Activated B cell treated with CpG ODN at 0.5 μM for 24 hours (primary cell): ENCODE results near the gene C12orf60. TPM values are rescaled to one million over a fixed set of nuclear protein-coding genes. Genes with fewer than 3 reads are reported as not detected.

Source experiments
- ATAC-seq: fragments of 200-7000 bp; cut with Tn5 transposase; one replicate; pipeline ENCODE4 v1.10.0; 2021; ENCODE audit warnings: low read depth, mild to moderate bottlenecking, moderate library complexity
- CTCF ChIA-PET: fragments of 350-600 bp; sonication (Branson Sonifier 250); formaldehyde crosslinking; loops from one replicate; lab custom pipeline; 2021; ENCODE audit warnings: antibody characterized with exemption; lab: Charles Lee
- POLR2A ChIA-PET: fragments of 350-600 bp; sonication (Branson Sonifier 250); formaldehyde crosslinking; loops from one replicate; lab custom pipeline; 2021; ENCODE audit warnings: antibody characterized with exemption; lab: Charles Lee
- DNase-seq: peaks from one replicate; pipeline ENCODE4 v3.0.0; 2022
- H3K27ac Mint-ChIP-seq: one replicate; pipeline ENCODE4 v1.8.0; 2020; ENCODE audit warnings: mixed read lengths
- H3K27me3 Mint-ChIP-seq: one replicate; pipeline ENCODE4 v1.8.0; 2021; ENCODE audit warnings: mixed read lengths
- H3K36me3 Mint-ChIP-seq: one replicate; pipeline ENCODE4 v1.8.0; 2021; ENCODE audit warnings: low read depth, mixed read lengths
- H3K4me1 Mint-ChIP-seq: one replicate; pipeline ENCODE4 v1.8.0; 2021; ENCODE audit warnings: mixed read lengths
- H3K4me3 Mint-ChIP-seq: one replicate; pipeline ENCODE4 v1.8.0; 2020; ENCODE audit warnings: mild to moderate bottlenecking, mixed read lengths
- H3K9me3 Mint-ChIP-seq: one replicate; pipeline ENCODE4 v1.8.0; 2020; ENCODE audit warnings: mixed read lengths
- intact Hi-C: fragments of 100-400 bp; cut with micrococcal nuclease; formaldehyde crosslinking; loops from one replicate; pipeline ENCODE4 v1.15.1; 2024
- total RNA-seq: library from RNA; stranded (reverse); gene quantifications from 2 replicates; pipeline ENCODE4 v1.2.3, GENCODE V29; 2022
- TF ChIP-seq, protein P1 (sequence below): fragments of 200-600 bp; IDR thresholded peaks from one replicate; pipeline ENCODE4 v1.8.0; 2022; ENCODE audit warnings: antibody characterized with exemption, mild to moderate bottlenecking

C12orf60 gene
- total RNA-seq, 1 donor from 2014 or later = 0.64 TPM

DNA sequence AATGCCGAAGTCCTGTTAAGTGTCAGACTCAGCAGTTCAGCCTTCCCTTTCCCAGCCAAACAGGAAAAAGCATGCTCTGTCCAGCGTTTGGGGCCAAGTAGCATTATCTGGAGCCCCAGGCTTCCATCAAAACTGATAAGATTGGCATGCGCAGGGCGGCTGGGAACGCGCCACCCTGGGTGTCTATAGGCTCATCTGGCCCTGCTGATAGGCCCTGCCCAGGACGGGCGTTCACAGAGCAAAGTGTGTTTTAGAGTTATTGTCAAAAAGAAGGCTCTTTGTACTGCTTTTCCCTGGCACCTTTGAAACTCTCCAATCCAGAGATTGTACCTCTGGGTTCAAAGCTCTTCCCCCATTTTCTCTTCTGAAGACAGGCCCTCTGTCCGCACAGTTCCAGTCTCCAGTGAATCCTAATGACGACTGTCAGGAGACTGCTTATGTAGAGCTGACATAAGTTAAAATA lies 40.0 kb downstream of the C12orf60 start, which contains the start of gene ART4:
Gene ART4, minus strand, starts transcription at position 102 of the 463 bp plus-strand sequence. CDS start 413 bp downstream, outside the sequence.
- peaks cover 14% of the 10 kb centered on the region for H3K4me1 Mint-ChIP-seq
- ATAC-seq = no peak
- DNase-seq = no peak
- ChIA-PET CTCF (interaction anchor here (1.0 to 7.0 kb wide), 2 partner anchors 152 to 426 kb away, joined by 3 to 139 read pairs; no protein-coding TSS in a partner anchor), POLR2A (interaction anchor here (1.6 kb wide), 1 partner anchor 152 kb away, joined by 3 read pairs; no protein-coding TSS in a partner anchor)
- TF ChIP-seq, protein P1, sequence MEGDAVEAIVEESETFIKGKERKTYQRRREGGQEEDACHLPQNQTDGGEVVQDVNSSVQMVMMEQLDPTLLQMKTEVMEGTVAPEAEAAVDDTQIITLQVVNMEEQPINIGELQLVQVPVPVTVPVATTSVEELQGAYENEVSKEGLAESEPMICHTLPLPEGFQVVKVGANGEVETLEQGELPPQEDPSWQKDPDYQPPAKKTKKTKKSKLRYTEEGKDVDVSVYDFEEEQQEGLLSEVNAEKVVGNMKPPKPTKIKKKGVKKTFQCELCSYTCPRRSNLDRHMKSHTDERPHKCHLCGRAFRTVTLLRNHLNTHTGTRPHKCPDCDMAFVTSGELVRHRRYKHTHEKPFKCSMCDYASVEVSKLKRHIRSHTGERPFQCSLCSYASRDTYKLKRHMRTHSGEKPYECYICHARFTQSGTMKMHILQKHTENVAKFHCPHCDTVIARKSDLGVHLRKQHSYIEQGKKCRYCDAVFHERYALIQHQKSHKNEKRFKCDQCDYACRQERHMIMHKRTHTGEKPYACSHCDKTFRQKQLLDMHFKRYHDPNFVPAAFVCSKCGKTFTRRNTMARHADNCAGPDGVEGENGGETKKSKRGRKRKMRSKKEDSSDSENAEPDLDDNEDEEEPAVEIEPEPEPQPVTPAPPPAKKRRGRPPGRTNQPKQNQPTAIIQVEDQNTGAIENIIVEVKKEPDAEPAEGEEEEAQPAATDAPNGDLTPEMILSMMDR = no peak
- no peak within 1 kb of the TSS for H3K27ac Mint-ChIP-seq
- H3K4me3 Mint-ChIP-seq = no peak within 1 kb of the TSS
- intact Hi-C loops = loop anchor here (10.0 kb wide), 1 partner anchor 681 kb away; no protein-coding TSS in a partner anchor
- no peaks in the 10 kb centered on the region for H3K27me3 Mint-ChIP-seq
- H3K36me3 Mint-ChIP-seq = no peaks in the 10 kb centered on the region
- no peaks in the 10 kb centered on the region for H3K9me3 Mint-ChIP-seq

DNA sequence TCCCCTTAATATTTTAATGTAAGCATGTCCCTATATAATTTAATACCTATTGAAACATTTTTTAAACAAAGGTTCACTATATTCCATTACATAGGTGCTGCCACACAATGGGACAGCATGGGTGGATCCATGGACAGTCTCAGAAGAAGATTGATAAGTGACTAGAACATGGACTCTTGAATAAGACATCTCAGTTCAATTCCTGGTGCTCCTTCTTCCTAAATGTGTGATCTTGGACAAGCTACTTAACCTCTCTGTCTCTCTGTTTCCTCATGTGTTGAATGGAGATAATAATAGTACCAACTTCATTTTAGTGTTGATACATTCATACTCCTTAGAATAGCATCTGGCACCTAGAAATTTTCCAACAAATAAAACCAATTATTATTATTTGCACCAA lies 40.9 kb downstream of the C12orf60 start:
- no peaks in the 10 kb centered on the region for H3K27me3 Mint-ChIP-seq
- POLR2A ChIA-PET = interaction anchor here (1.6 kb wide), 1 partner anchor 151 kb away, joined by 3 read pairs; no protein-coding TSS in a partner anchor

DNA sequence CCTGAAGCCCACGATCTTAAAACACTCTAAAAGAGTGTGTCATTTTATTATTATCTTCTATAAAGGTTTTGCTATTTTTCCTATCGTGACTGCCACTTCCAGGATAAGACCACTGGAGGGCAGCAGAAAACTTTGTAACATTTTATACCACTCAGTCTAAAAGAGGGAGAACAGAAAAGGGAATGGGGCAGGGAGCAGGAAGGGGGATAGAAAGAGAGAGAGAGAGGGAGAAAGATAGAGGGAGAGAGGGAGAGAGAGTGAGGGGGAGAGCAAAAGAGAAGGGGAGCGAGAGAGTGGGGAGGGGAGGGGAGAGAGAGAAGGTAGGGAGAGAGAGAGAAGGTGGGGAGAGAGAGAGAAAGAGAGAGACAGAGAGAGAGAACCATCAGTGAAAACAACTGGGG lies 41.9 kb downstream of the C12orf60 start:
- Mint-ChIP-seq H3K4me1 (peaks cover 14% of the 10 kb centered on the region), H3K4me3 (no peak overlapping the region), H3K36me3 (no peaks in the 10 kb centered on the region), H3K27ac (peak overlapping the region; percentile 51), H3K9me3 (no peaks in the 10 kb centered on the region), H3K27me3 (no peaks in the 10 kb centered on the region)
- POLR2A ChIA-PET = interaction anchor here (1.0 kb wide), 1 partner anchor 151 kb away, joined by 3 read pairs; no protein-coding TSS in a partner anchor
- TF ChIP-seq, protein P1 = peak; percentile 87
- intact Hi-C loops = loop anchor here (1.0 to 10.0 kb wide), 13 partner anchors 39 to 679 kb away; partner anchors contain the start of genes ARHGDIB, C12orf60, MGP and RERG
- CTCF ChIA-PET = interaction anchor here (1.0 to 7.0 kb wide), 10 partner anchors 10 to 606 kb away, joined by 3 to 139 read pairs (median 4); partner anchors contain the start of gene RERG
- DNase-seq = no peak
- ATAC-seq = peak; percentile 81

More for the DNA sequence above, 40.9 kb downstream of the C12orf60 start:
- Mint-ChIP-seq H3K4me1 (peaks cover 14% of the 10 kb centered on the region), H3K4me3 (no peak overlapping the region), H3K36me3 (no peaks in the 10 kb centered on the region), H3K9me3 (no peaks in the 10 kb centered on the region), H3K27ac (no peak overlapping the region)
- CTCF ChIA-PET = interaction anchor here (0.8 to 7.0 kb wide), 4 partner anchors 8 to 376 kb away, joined by 3 to 139 read pairs (median 14); partner anchors contain the start of gene RERG
- DNase-seq (no peak), ATAC-seq (no peak)
- TF ChIP-seq, protein P1 = no peak
- intact Hi-C loops = loop anchor here (2.0 to 10.0 kb wide), 6 partner anchors 40 to 680 kb away; partner anchors contain the start of genes C12orf60, MGP and WBP11

DNA sequence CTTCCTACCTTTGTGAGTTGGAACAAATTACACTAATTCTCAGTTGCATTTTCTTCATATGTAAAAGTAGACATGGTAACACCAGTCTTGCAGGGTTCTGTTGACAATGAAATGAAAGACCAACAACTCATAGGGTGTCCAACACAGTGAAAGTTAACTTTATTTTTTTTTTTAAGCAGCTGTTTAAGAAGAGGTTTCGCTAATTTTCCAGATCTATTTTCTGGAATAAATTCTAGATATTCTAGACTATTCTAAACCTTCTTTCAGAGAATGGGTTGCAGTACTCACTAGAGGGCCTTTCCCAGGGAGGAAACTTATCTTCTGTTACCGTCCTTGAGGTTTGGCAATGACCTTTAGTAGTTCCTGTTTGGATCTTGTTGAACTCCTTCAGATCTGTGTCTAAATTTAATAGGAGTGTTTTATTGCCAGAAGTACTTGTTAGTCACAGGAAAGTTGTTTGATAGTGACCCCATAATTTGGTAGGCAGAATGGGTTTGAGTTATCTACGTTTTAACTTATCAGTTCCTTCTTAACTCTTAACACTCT lies 42.6 kb downstream of the C12orf60 start:
- Mint-ChIP-seq H3K27me3 (no peaks in the 10 kb centered on the region), H3K4me1 (peaks cover 13% of the 10 kb centered on the region), H3K4me3 (no peak overlapping the region), H3K36me3 (no peaks in the 10 kb centered on the region), H3K27ac (no peak overlapping the region), H3K9me3 (no peaks in the 10 kb centered on the region)
- no peak for ATAC-seq
- intact Hi-C loops = loop anchor here (10.0 kb wide), 1 partner anchor 679 kb away; no protein-coding TSS in a partner anchor
- ChIA-PET CTCF (interaction anchor here (1.0 to 7.0 kb wide), 11 partner anchors 9 to 606 kb away, joined by 3 to 139 read pairs (median 4); partner anchors contain the start of genes ERP27 and RERG), POLR2A (interaction anchor here (0.6 to 1.0 kb wide), 2 partner anchors 150 to 375 kb away, joined by 3 to 4 read pairs; partner anchors contain the start of gene RERG)
- TF ChIP-seq, protein P1 = no peak
- DNase-seq = no peak
